Islet of Langerhans (tissue), 1 donor: Measurements from ENCODE around the gene STN1.
A peak's percentile ranks its signal among the peaks of the same experiment; 100 is the strongest.

Experiments
- FAIRE-seq: peaks from one replicate; lab custom pipeline; 2011; peaks lifted over from hg19 to GRCh38; lab: Jason Lieb, UNC

The STN1 gene, protein sequence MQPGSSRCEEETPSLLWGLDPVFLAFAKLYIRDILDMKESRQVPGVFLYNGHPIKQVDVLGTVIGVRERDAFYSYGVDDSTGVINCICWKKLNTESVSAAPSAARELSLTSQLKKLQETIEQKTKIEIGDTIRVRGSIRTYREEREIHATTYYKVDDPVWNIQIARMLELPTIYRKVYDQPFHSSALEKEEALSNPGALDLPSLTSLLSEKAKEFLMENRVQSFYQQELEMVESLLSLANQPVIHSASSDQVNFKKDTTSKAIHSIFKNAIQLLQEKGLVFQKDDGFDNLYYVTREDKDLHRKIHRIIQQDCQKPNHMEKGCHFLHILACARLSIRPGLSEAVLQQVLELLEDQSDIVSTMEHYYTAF

DNA sequence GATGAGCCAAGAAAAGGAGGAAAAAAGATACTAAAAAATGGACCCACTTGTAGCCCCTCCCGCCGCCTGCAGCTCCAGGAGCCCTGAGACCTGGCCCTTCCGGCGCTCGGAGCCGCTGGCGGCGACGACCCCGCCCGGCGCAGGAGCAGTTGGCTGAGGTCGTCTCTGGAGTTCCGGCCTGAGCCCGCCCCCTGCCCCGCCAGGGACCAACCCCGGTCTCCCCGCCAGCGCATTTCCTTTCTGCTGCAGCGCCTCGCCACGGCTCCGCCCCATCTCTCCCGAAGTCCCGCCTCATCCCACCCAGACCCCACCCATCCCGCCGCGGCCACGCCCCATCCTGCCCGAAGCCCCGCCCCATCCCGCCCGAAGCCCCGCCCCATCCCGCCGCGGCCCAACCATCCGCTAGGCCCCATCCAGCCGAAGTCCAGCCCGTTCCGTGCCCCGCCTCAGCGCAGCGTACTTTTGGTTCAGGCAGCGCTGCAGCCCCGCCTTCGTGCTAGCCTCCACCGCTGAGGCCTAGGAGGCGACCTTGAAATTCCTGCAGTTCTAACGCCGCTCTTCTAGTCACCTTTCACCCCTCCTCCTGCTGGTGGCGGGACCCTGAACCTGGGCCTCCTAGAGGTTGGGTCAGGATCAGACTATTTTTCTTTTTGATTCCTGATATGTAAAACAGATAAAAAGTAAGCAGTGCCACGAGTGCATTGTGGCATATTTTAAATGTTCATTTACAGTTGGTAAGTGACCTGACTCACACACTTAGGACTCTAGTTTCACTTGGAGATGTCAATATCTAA lies at the start of gene STN1:
STN1 (minus strand) TSS at position 132 of the 794 bp plus-strand sequence. CDS start 590 bp downstream, outside the sequence.
- no peak for FAIRE-seq

GRCh38 chr10:103967448-103968071 lies 49.6 kb upstream of the STN1 start:
- no peak for FAIRE-seq

- FAIRE-seq: no peak
Measured at GRCh38 chr10:103966671-103967447, 48.9 kb upstream of the STN1 start, which contains the start of gene SLK. SLK (plus strand) TSS chr10:103967140; CDS start chr10:103967746, 606 bp downstream.

GRCh38 chr10:103960103-103960502 lies 42.1 kb upstream of the STN1 start:
- FAIRE-seq: no peak

- FAIRE-seq: no peak
Measured at GRCh38 chr10:103958996-103959395, 41.0 kb upstream of the STN1 start.

GRCh38 chr10:103954543-103954942 lies 36.6 kb upstream of the STN1 start:
- FAIRE-seq: no peak

DNA sequence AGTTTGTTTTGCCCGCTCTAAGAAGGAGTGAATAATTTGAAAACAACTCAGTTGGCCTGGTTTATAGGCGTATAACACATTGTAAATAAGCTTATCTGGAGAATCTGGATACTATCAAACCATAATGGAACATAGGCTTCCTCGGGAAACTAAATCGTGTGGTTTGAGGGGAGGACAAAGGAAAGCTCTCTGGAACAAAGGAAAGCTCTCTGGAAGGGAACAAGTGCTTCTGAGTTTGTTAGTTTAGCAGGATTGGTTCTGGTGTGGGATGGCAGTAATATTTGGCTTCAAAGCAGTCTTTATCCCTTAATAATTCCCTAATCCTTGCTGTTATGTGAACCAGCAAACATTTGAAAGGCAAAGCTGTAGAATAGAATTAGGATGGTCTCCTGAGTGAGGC lies 34.0 kb upstream of the STN1 start:
- no peak for FAIRE-seq

GRCh38 chr10:103951183-103951582 lies 33.2 kb upstream of the STN1 start:
- FAIRE-seq: no peak

DNA sequence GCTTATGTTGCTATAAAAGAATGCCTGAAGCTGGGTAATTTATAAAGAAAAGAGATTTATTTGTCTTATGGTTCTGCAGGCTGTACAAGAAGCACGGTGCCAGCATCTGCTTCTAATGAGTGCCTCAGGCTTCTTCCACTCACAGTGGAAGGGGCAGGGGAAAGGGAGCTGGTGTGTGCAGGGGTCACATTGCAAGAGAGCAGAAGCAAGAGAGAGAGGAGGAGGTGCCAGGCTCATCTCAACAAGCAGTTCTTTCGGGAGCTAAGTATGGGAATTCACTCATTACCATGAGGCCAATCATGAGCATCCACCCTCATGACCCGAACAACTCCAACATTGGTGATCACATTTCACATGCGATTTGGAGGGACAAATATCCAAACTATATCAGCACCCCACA lies 31.7 kb upstream of the STN1 start:
- FAIRE-seq: no peak

DNA sequence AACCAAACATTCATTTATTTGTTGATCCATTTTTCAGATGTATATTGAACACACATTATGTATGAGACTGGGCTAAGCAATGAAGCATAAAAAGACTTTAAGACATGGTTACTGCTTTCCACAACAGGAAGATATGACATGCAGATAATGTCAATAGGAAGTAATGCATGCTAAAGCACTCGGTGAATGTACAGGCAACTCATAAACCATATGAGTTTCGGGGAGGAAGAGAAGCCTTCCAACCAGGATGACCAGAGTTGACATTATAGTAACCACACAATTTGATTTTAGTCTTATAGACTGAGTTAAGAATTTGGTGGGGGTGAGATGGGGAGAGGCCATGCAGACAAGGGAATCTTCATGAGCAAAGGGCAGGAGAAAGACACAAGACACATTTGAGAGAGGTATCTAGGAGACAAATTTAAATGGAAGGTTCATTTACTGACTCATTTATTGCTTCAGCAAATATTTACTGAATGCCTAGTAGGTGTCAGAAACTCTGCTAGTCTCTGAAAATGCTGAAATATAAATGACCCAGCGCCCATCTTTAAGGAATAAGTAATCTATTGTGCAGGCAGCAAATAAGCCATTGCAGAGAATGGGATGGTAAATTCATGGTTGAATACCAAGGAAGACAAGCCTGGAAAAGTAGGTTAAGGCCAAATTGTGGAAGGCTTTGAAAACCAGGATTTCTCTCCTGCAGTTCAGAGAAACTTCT lies 30.0 kb upstream of the STN1 start:
- peak; percentile 97 for FAIRE-seq

GRCh38 chr10:103942866-103943265 lies 24.9 kb upstream of the STN1 start:
- no peak for FAIRE-seq

- no peak for FAIRE-seq
Measured at GRCh38 chr10:103941801-103942200, 23.8 kb upstream of the STN1 start.

DNA sequence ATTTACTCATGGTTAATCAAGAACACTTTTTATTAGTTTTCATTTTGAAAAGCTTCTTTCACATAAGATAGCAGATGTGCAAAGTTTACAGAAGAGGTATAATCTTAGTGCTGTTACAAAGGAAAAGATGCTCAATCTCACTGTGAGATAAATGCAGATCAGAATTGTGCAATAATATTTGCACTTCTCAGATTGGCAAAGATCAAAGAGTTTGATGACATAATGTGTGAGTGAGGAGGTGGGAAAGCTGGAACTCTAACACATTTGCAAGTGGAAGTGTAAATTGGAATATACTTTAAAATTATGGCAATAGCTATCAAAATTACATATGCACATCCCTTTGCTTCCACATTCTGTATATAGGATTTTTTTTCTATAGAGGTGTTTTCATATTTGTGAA lies 21.5 kb upstream of the STN1 start:
- no peak for FAIRE-seq

GRCh38 chr10:103936022-103936421 lies 18.0 kb upstream of the STN1 start:
- no peak for FAIRE-seq

DNA sequence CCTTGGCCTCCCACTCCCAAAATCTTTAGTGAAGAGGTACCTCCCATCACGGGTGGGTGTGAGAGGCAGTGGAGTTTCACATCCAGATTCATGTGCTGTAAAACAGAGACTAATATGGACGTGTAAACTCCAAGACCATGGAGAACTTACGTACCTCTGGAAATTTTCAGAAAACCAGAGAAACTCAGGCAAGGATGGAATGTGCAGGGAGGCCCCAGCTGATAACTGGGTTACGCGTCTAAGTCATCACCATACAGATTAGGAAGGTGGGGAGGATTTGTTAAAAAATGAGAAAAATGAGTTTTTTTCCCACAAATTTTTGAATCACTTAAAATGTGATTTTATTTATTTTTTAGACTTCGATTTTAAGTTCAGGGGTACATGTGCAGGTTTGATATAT lies 16.3 kb upstream of the STN1 start:
- FAIRE-seq: no peak

- no peak for FAIRE-seq
Measured at GRCh38 chr10:103933557-103934121, 15.7 kb upstream of the STN1 start.

GRCh38 chr10:103932971-103933370 lies 15.0 kb upstream of the STN1 start:
- no peak for FAIRE-seq

- FAIRE-seq: no peak
Measured at GRCh38 chr10:103932271-103932670, 14.3 kb upstream of the STN1 start.

DNA sequence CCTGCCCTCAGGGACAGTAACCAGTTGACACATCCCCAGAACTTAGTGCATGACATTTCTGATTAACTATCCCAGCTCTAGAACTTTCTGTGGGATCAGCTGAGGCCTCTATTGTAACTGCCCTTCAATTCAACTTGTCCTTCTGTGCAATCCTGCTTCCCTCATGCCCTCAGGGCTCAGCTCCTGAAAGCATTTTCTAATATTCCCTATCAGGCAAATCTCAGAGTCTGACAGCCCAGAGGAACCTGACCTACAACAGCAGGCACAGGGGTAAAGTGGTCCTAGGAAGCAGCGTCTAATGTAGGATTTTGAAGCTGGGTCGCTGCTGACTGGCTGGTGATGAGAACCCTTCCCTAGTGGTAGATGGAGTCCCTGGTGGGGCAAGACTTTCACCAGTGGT lies 13.6 kb upstream of the STN1 start:
- no peak for FAIRE-seq

DNA sequence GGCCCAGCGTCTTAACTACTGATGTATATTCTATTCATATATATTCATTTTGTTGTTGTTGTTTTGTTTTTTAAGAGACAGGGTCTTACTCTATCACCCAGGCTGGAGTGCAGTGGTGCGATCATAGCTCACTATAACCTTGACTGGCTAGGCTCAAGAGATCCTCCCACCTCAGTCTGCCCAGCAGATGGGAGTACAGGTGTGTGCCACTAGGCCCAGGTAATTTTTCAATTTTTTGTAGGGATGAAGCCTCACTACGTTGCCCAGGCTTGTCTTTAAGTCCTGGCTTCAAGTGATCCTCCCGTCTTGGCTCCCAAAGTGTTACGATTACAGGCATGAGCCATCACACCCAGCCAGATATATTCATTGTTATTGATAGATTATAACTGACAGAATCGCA lies 12.9 kb upstream of the STN1 start:
- no peak for FAIRE-seq

DNA sequence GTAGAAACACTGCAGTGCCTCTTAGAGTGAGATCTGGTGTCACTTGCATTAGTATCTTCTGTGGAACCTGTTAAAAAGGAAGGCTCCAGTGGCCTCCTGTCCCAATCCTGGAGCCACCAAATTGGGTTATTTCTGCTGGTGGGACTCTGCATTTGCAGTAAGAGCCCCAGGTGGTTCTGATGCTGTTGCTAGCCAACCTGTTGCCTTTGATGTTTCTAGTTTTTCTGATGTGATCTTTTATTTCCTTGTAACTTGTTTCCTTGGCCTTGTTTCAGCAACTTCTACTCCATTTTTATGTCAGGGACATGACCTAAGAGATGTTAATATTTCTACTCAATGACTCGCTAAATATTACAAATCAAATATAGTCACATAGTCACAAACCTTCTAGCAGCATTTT lies 12.5 kb upstream of the STN1 start:
- FAIRE-seq: no peak
